ENCODE data around the gene KLHL17. TPM values are rescaled to one million over a fixed set of nuclear protein-coding genes. Genes with fewer than 3 reads are reported as not detected.

The KLHL17 gene
- total RNA-seq, 2 experiments from 2014 or later, result 24.4 to 27.7 TPM

Other genes starting within 250 kb of the KLHL17 start
- gene SAMD11, start 36.7 kb upstream of the KLHL17 start, total RNA-seq, result not detected
- 10 to 100 TPM; 61.7 to 68.7 TPM for gene NOC2L, start 1.3 kb upstream of the KLHL17 start, total RNA-seq
- 1 to 10 TPM; 1.7 to 2.2 TPM for gene PLEKHN1, start 5.9 kb downstream of the KLHL17 start, total RNA-seq
- not detected for gene PERM1, start 21.5 kb downstream of the KLHL17 start, total RNA-seq
- under 1 TPM; 0.45 to 0.50 TPM for gene HES4, start 39.5 kb downstream of the KLHL17 start, total RNA-seq
- gene ISG15, start 52.9 kb downstream of the KLHL17 start, total RNA-seq, result 100 to 1,000 TPM; 385 to 413 TPM
- gene AGRN, start 59.5 kb downstream of the KLHL17 start, total RNA-seq, result 10 to 100 TPM; 12.4 to 14.6 TPM
- gene RNF223, start 113.7 kb downstream of the KLHL17 start, total RNA-seq, result not detected
- 10 to 100 TPM; 24.5 to 26.8 TPM for gene C1orf159, start 155.5 kb downstream of the KLHL17 start, total RNA-seq
- under 1 TPM; 0.63 to 0.90 TPM for gene TTLL10, start 213.3 kb downstream of the KLHL17 start, total RNA-seq
- gene TNFRSF18, start 246.0 kb downstream of the KLHL17 start, total RNA-seq, result 10 to 100 TPM; 17.5 to 18.8 TPM

Measured in activated CD8-positive, alpha-beta T cell treated with anti-CD3 and anti-CD28 coated beads, Interleukin-2, amount 10 ng/mL, durations not matched to agents 7 days and 5 days (primary cell).